PFSK-1 (cell line): Measurements from ENCODE around the gene NIM1K.

Source experiments
- FOXP2 ChIP-seq: optimal IDR thresholded peaks from 2 replicates; pipeline ENCODE3; 2011; ENCODE audit warnings: borderline replicate concordance, control low read depth, inconsistent platforms; ENCODE audit not compliant: insufficient read depth; ENCODE audit errors: extremely low read length, extremely low read depth
- POLR2AphosphoS5 ChIP-seq: IDR thresholded peaks from 2 replicates; pipeline ENCODE4 v1.6.1; 2012; ENCODE audit warnings: low read depth, mild to moderate bottlenecking, control low read depth, low read length, moderate library complexity
- REST ChIP-seq, 2 experiments: IDR thresholded peaks; 2 replicates each; pipeline versions ENCODE4 v1.6.1 to v1.8.0; 2011 to 2012; ENCODE audit warnings: low read depth in 2 of 2, low read length in 2 of 2, control low read depth in 1 of 2, inconsistent platforms in 1 of 2, mild to moderate bottlenecking in 1 of 2, moderate library complexity in 1 of 2; ENCODE audit not compliant: insufficient read depth in 1 of 2
- SIN3A ChIP-seq: IDR thresholded peaks from 2 replicates; pipeline ENCODE4 v1.6.1; 2012; ENCODE audit warnings: mild to moderate bottlenecking, low read length, moderate library complexity, borderline replicate concordance; ENCODE audit not compliant: insufficient read depth
- TAF1 ChIP-seq: IDR thresholded peaks from 2 replicates; pipeline ENCODE4 v1.6.1; 2012; ENCODE audit warnings: low read length, control low read depth, borderline replicate concordance; ENCODE audit not compliant: insufficient read depth

NIM1K gene

GRCh38 chr5:43182421-43182820 is 9.6 kb upstream of the NIM1K start:
- no peak for TF ChIP-seq POLR2AphosphoS5
- no peak for TF ChIP-seq REST (IDR thresholded peaks at IDR 0.05; ENCODE audit: insufficient read depth in 1 of 2, low read depth in 2 of 2, low read length in 2 of 2)
- TF ChIP-seq FOXP2, result no peak
- no peak for TF ChIP-seq TAF1
- no peak for TF ChIP-seq SIN3A

GRCh38 chr5:43190755-43191603 is 1.0 kb upstream of the NIM1K start:
- peak; percentile 82 to 96 for TF ChIP-seq REST (IDR thresholded peaks at IDR 0.05; ENCODE audit: insufficient read depth in 1 of 2, low read depth in 2 of 2, low read length in 2 of 2)
- TF ChIP-seq POLR2AphosphoS5, result no peak
- TF ChIP-seq SIN3A, result 0 out of 2 replicates have a peak, but pooled peaks have one; percentile 24
- TF ChIP-seq TAF1, result no peak
- TF ChIP-seq FOXP2, result no peak

- TF ChIP-seq TAF1 (no peak), REST (IDR thresholded peaks at IDR 0.05; ENCODE audit: insufficient read depth in 1 of 2, low read depth in 2 of 2, low read length in 2 of 2) (no peak), POLR2AphosphoS5 (no peak), SIN3A (no peak), FOXP2 (no peak)
These were observed 644 bp downstream of the NIM1K start for GRCh38 chr5:43192558-43193180.

GRCh38 chr5:43193181-43193893 is 1.3 kb downstream of the NIM1K start:
- TF ChIP-seq TAF1, result no peak
- no peak for TF ChIP-seq POLR2AphosphoS5
- no peak for TF ChIP-seq FOXP2
- TF ChIP-seq SIN3A, result no peak
- no peak for TF ChIP-seq REST (IDR thresholded peaks at IDR 0.05; ENCODE audit: insufficient read depth in 1 of 2, low read depth in 2 of 2, low read length in 2 of 2)
